ENCODE data around the gene CWF19L2.

The CWF19L2 gene

DNA sequence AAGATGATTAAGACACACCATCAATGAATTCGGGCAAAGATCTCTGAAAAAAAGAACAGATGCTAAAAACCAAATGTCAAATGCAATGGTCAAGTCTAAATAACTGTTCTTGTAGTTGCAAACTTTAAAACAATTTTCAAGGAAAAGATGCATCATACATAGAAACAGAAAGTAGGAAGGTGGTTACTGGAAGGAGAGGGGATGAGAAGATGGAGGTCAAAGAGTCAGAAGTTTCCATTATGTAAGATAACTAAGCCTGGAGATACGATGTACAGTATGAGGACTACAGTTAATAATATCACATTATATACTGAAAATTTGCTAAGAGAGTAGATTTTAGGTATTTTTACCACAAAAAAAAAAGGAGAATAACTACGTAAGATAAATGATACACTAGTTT is 27.1 kb downstream of the CWF19L2 start:
- no peaks in the 10 kb centered on the region for H3K79me2 ChIP-seq (ENCODE audit: insufficient read depth, low read length)
- H3K36me3 ChIP-seq (ENCODE audit: insufficient read depth, low read length) = peaks cover 17% of the 10 kb centered on the region; the same call in 1 of the 2 replicates

DNA sequence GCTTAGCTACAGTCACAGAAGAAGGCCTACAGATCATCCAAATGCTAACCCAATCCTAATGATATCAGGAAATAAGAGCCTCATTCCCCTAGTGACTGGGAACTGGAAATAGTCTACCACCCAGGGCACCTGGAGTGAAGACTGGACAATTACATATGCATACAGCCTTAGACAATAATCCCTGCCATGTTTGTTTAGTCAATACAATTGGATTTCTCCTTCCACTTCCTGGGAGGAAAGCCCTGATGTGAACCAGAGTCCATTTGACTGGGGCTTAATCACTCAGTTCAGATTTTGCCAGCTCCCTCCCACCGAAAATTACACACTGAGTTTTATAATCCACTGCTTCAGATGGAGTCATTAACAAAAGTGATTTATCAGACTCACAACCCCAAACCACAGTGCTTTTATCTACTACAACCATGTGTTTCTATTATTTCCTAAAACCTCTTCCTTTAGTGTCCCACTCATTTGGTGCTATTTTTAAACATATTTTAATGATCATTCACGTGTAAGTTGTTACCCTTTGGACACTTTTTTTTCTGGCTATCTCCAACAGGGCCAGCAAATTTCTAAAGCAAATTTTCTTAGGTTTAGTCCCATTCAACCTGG is 29.9 kb downstream of the CWF19L2 start:
- H3K36me3 ChIP-seq (ENCODE audit: insufficient read depth, low read length) = peaks cover 16% of the 10 kb centered on the region; the same call in 1 of the 2 replicates

More for the DNA sequence above, 27.1 kb downstream of the CWF19L2 start:
- no peaks in the 10 kb centered on the region for H3K9me3 ChIP-seq (ENCODE audit: insufficient read depth, low read depth, low read length)
- H3K4me3 ChIP-seq (ENCODE audit: low read length, poor library complexity, severe bottlenecking) = no peak overlapping the region
- TF ChIP-seq EZH2phosphoT487 (IDR thresholded peaks at IDR 0.05; ENCODE audit: borderline replicate concordance) = no peak
- TF ChIP-seq, protein P1, sequence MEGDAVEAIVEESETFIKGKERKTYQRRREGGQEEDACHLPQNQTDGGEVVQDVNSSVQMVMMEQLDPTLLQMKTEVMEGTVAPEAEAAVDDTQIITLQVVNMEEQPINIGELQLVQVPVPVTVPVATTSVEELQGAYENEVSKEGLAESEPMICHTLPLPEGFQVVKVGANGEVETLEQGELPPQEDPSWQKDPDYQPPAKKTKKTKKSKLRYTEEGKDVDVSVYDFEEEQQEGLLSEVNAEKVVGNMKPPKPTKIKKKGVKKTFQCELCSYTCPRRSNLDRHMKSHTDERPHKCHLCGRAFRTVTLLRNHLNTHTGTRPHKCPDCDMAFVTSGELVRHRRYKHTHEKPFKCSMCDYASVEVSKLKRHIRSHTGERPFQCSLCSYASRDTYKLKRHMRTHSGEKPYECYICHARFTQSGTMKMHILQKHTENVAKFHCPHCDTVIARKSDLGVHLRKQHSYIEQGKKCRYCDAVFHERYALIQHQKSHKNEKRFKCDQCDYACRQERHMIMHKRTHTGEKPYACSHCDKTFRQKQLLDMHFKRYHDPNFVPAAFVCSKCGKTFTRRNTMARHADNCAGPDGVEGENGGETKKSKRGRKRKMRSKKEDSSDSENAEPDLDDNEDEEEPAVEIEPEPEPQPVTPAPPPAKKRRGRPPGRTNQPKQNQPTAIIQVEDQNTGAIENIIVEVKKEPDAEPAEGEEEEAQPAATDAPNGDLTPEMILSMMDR (conservative IDR thresholded peaks at IDR 0.05; ENCODE audit: low read length) = no peak
- H3K4me2 ChIP-seq (ENCODE audit: low read depth, low read length, poor library complexity, severe bottlenecking) = no peak overlapping the region
- no peaks in the 10 kb centered on the region for H3K9me2 ChIP-seq (replicated peaks; ENCODE audit: low read depth, low read length)
- no peaks in the 10 kb centered on the region for H4K20me1 ChIP-seq (ENCODE audit: insufficient read depth, low read length, poor library complexity, severe bottlenecking)
- H3K4me1 ChIP-seq (ENCODE audit: insufficient read depth, low read length, poor library complexity, severe bottlenecking) = no peaks in the 10 kb centered on the region
- no peak overlapping the region for H3K9ac ChIP-seq (ENCODE audit: low read depth, low read length, poor library complexity, severe bottlenecking)
- H3F3A ChIP-seq (ENCODE audit: low read depth) = no peaks in the 10 kb centered on the region
- no peak overlapping the region for H2AFZ ChIP-seq (ENCODE audit: low read length)
- no peaks in the 10 kb centered on the region for H3K27me3 ChIP-seq (ENCODE audit: insufficient read depth, low read length, poor library complexity, severe bottlenecking)

GRCh38 chr11:107413352-107413751 is 44.3 kb downstream of the CWF19L2 start:
- TF ChIP-seq, protein P1 (conservative IDR thresholded peaks at IDR 0.05; ENCODE audit: low read length) = no peak
- no peak for TF ChIP-seq EZH2phosphoT487 (IDR thresholded peaks at IDR 0.05; ENCODE audit: borderline replicate concordance)
- Histone ChIP-seq H3K4me3 (ENCODE audit: low read length, poor library complexity, severe bottlenecking) (no peak overlapping the region), H3K79me2 (ENCODE audit: insufficient read depth, low read length) (no peaks in the 10 kb centered on the region), H3F3A (ENCODE audit: low read depth) (no peaks in the 10 kb centered on the region), H3K4me1 (ENCODE audit: insufficient read depth, low read length, poor library complexity, severe bottlenecking) (no peaks in the 10 kb centered on the region), H4K20me1 (ENCODE audit: insufficient read depth, low read length, poor library complexity, severe bottlenecking) (no peaks in the 10 kb centered on the region), H3K9me2 (replicated peaks; ENCODE audit: low read depth, low read length) (no peaks in the 10 kb centered on the region), H3K9ac (ENCODE audit: low read depth, low read length, poor library complexity, severe bottlenecking) (no peak overlapping the region), H3K4me2 (ENCODE audit: low read depth, low read length, poor library complexity, severe bottlenecking) (no peak overlapping the region), H2AFZ (ENCODE audit: low read length) (no peak overlapping the region), H3K27me3 (ENCODE audit: insufficient read depth, low read length, poor library complexity, severe bottlenecking) (no peaks in the 10 kb centered on the region), H3K36me3 (ENCODE audit: insufficient read depth, low read length) (peaks cover 8% of the 10 kb centered on the region; the same call in 1 of the 2 replicates), H3K9me3 (ENCODE audit: insufficient read depth, low read depth, low read length) (no peaks in the 10 kb centered on the region)

More for the DNA sequence above, 29.9 kb downstream of the CWF19L2 start:
- Histone ChIP-seq H3K4me1 (ENCODE audit: insufficient read depth, low read length, poor library complexity, severe bottlenecking) (no peaks in the 10 kb centered on the region), H3K4me3 (ENCODE audit: low read length, poor library complexity, severe bottlenecking) (no peak overlapping the region), H3K9me2 (replicated peaks; ENCODE audit: low read depth, low read length) (no peaks in the 10 kb centered on the region), H3K9ac (ENCODE audit: low read depth, low read length, poor library complexity, severe bottlenecking) (no peak overlapping the region), H3K9me3 (ENCODE audit: insufficient read depth, low read depth, low read length) (no peaks in the 10 kb centered on the region), H2AFZ (ENCODE audit: low read length) (no peak overlapping the region), H3F3A (ENCODE audit: low read depth) (no peaks in the 10 kb centered on the region), H3K27me3 (ENCODE audit: insufficient read depth, low read length, poor library complexity, severe bottlenecking) (no peaks in the 10 kb centered on the region), H3K4me2 (ENCODE audit: low read depth, low read length, poor library complexity, severe bottlenecking) (no peak overlapping the region), H4K20me1 (ENCODE audit: insufficient read depth, low read length, poor library complexity, severe bottlenecking) (no peaks in the 10 kb centered on the region), H3K79me2 (ENCODE audit: insufficient read depth, low read length) (no peaks in the 10 kb centered on the region)
- TF ChIP-seq, protein P1 (conservative IDR thresholded peaks at IDR 0.05; ENCODE audit: low read length) = no peak
- no peak for TF ChIP-seq EZH2phosphoT487 (IDR thresholded peaks at IDR 0.05; ENCODE audit: borderline replicate concordance)
